Endodermal cell (in vitro differentiated cells): ENCODE results near the gene RASGRF1. TPM values are rescaled to one million over a fixed set of nuclear protein-coding genes. Genes with fewer than 3 reads are reported as not detected.

Experiments
- DNase-seq: peaks from one replicate; pipeline ENCODE4 v3.0.0-alpha.2; 2017
- H3K27ac ChIP-seq: 2 replicates; pipeline ENCODE4 v1.5.1; 2013; ENCODE audit warnings: mild to moderate bottlenecking, low read depth, low read length, moderate library complexity
- H3K27me3 ChIP-seq: 2 replicates; pipeline ENCODE4 v1.6.1; 2013; ENCODE audit warnings: mild to moderate bottlenecking, low read length, moderate library complexity; ENCODE audit not compliant: insufficient read depth, control insufficient read depth, poor library complexity, severe bottlenecking
- H3K36me3 ChIP-seq: 2 replicates; pipeline ENCODE4 v1.7.0; 2013; ENCODE audit warnings: mild to moderate bottlenecking, low read length, moderate library complexity; ENCODE audit not compliant: control insufficient read depth, insufficient read depth
- H3K4me1 ChIP-seq: one replicate; pipeline ENCODE4 v1.7.0; 2013; ENCODE audit warnings: low read length; ENCODE audit not compliant: control insufficient read depth, insufficient read depth
- H3K4me3 ChIP-seq: 2 replicates; pipeline ENCODE4 v1.5.1; 2013; ENCODE audit warnings: mild to moderate bottlenecking, low read length, moderate library complexity
- H3K9ac ChIP-seq: 2 replicates; pipeline ENCODE4 v1.6.1; 2013; ENCODE audit warnings: mild to moderate bottlenecking, low read length, moderate library complexity; ENCODE audit not compliant: poor library complexity, severe bottlenecking; ENCODE audit errors: extremely low read depth
- H3K9me3 ChIP-seq: 2 replicates; pipeline ENCODE4 v1.6.1; 2013; ENCODE audit warnings: mild to moderate bottlenecking, low read length, moderate library complexity; ENCODE audit not compliant: control insufficient read depth
- H3K27ac Mint-ChIP-seq: 2 replicates; pipeline ENCODE4 v1.8.0; 2020; ENCODE audit warnings: mixed read lengths
- H3K27me3 Mint-ChIP-seq: 2 replicates; pipeline ENCODE4 v1.8.0; 2021; ENCODE audit warnings: mild to moderate bottlenecking, mixed read lengths; ENCODE audit not compliant: insufficient read depth
- H3K36me3 Mint-ChIP-seq: 2 replicates; pipeline ENCODE4 v1.8.0; 2020; ENCODE audit warnings: low read depth, mixed read lengths
- H3K4me1 Mint-ChIP-seq: 2 replicates; pipeline ENCODE4 v1.8.0; 2020; ENCODE audit warnings: mixed read lengths
- H3K4me3 Mint-ChIP-seq: 2 replicates; pipeline ENCODE4 v1.8.0; 2020; ENCODE audit warnings: mild to moderate bottlenecking, moderate library complexity, mixed read lengths
- H3K9me3 Mint-ChIP-seq: 2 replicates; pipeline ENCODE4 v1.8.0; 2020; ENCODE audit warnings: mild to moderate bottlenecking, mixed read lengths
- WGBS, 2 experiments: methylation state at CpG; one replicate each; pipeline versions ENCODE4 v1.1.5 to v1.1.7; 2013; ENCODE audit warnings: missing lambda C conversion rate in 2 of 2, mixed read lengths in 1 of 2; ENCODE audit not compliant: insufficient coverage in 1 of 2, insufficient read length in 1 of 2; 5-methylcytosine and 5-hydroxymethylcytosine counted together
- total RNA-seq, 2 donors: library from RNA; stranded (reverse); fragmentation: NEBNext Ultra II Directional in 1 of 2; extraction: Animal tissue kit (Norgen Biotek cat#: 25700) in 1 of 2; gene quantifications; 2 replicates in 1 of 2; 3 replicates in 1 of 2; pipeline ENCODE4 v1.2.1, GENCODE V29; 2021
- TF ChIP-seq, protein P1 (sequence below): fragments of 200-600 bp; sonication (generic); conservative IDR thresholded peaks from 2 replicates; pipeline ENCODE4 v1.5.0; 2021; ENCODE audit warnings: antibody characterized with exemption, mild to moderate bottlenecking

The RASGRF1 gene
- total RNA-seq, 2 donors from 2014 or later, result 0.20 TPM; not detected in 1

DNA sequence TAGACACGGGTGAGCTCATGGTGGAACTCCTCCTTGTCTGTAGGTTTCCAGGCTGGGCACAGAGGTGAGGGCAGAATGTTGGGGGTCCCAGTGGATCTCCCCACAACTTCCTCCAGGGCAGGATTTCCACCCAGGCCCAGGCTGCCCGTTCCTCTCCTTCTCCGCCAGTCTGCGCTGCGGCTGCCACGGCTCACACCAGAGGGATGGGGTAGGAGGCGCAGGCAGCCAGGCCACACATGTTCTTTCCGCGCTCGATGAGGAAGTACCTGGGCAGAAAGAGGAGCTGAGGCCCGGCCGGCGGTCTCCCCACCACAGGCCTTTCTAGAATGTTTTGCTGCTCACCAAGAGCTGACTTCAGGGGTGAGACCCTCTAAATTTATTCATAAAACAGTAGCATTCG, 168.6 kb downstream of the RASGRF1 start:
- Histone ChIP-seq H3K27ac (no peak overlapping the region), H3K9me3 (no peaks in the 10 kb centered on the region), H3K4me1 (no peaks in the 10 kb centered on the region), H3K4me3 (no peak overlapping the region), H3K27me3 (no peaks in the 10 kb centered on the region), H3K9ac (no peak overlapping the region), H3K36me3 (peaks cover 71% of the 10 kb centered on the region)
- H3K9me3 Mint-ChIP-seq, result no peaks in the 10 kb centered on the region
- no peak overlapping the region for H3K27ac Mint-ChIP-seq
- DNase-seq, result peak; percentile 33
- 95 to 98% methylated on average over 8 to 14 of the region's 14 CpGs for WGBS, 2 experiments
- no peak overlapping the region for H3K4me3 Mint-ChIP-seq
- H3K36me3 Mint-ChIP-seq, result peaks cover 64% of the 10 kb centered on the region
- no peaks in the 10 kb centered on the region for H3K27me3 Mint-ChIP-seq
- peaks cover 2% of the 10 kb centered on the region for H3K4me1 Mint-ChIP-seq
- TF ChIP-seq, protein P1, sequence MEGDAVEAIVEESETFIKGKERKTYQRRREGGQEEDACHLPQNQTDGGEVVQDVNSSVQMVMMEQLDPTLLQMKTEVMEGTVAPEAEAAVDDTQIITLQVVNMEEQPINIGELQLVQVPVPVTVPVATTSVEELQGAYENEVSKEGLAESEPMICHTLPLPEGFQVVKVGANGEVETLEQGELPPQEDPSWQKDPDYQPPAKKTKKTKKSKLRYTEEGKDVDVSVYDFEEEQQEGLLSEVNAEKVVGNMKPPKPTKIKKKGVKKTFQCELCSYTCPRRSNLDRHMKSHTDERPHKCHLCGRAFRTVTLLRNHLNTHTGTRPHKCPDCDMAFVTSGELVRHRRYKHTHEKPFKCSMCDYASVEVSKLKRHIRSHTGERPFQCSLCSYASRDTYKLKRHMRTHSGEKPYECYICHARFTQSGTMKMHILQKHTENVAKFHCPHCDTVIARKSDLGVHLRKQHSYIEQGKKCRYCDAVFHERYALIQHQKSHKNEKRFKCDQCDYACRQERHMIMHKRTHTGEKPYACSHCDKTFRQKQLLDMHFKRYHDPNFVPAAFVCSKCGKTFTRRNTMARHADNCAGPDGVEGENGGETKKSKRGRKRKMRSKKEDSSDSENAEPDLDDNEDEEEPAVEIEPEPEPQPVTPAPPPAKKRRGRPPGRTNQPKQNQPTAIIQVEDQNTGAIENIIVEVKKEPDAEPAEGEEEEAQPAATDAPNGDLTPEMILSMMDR, result no peak

DNA sequence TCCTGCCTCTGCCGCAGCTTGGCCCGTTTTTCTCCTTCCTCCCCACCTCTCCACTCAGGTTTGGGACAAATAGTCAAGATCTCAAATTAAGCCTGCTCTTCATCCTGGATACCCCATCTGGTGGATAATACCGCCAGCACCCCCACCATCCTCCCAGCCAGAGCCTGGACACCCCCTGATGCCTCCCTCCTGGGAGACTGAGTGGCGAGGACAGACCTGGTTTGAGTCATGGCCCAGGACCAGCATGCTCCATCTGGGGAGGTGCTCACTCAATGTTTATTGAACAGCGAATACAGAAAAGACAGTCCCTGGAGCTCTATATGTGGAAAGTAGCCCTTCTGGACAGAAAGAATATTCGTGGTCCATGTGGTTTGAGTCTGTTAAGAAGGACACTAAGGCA, 169.1 kb downstream of the RASGRF1 start:
- H3K4me1 Mint-ChIP-seq, result peaks cover 2% of the 10 kb centered on the region
- H3K27me3 Mint-ChIP-seq, result no peaks in the 10 kb centered on the region
- 93 to 95% methylated on average over 4 to 6 of the region's 6 CpGs for WGBS, 2 experiments

DNA sequence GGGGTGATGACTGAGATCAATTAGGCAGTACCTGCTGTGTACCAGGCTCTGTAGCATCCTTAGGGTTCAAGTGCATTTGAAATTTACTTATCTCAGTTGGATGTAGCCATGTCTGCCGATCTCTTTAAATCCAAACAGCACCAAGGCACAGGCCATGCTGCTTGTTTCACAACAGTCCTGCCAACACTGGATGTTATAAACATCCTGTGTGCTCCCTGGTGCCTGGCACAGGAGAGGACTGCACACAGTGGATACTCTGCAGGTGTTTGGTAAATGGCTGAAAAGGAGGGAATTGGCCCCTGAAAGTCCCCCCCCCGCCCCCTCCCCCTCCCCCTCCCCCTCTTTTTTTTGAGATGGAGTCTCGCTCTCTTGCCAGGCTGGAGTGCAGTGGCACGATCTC, 172.7 kb downstream of the RASGRF1 start:
- Histone ChIP-seq H3K9ac (no peak overlapping the region), H3K27ac (no peak overlapping the region), H3K4me1 (no peaks in the 10 kb centered on the region), H3K4me3 (no peak overlapping the region), H3K9me3 (no peaks in the 10 kb centered on the region), H3K36me3 (peaks cover 73% of the 10 kb centered on the region), H3K27me3 (no peaks in the 10 kb centered on the region)
- peaks cover 3% of the 10 kb centered on the region for H3K4me1 Mint-ChIP-seq
- H3K36me3 Mint-ChIP-seq, result peaks cover 66% of the 10 kb centered on the region
- H3K9me3 Mint-ChIP-seq, result no peaks in the 10 kb centered on the region
- no peaks in the 10 kb centered on the region for H3K27me3 Mint-ChIP-seq
- WGBS, 2 experiments, result 93% methylated on average over 3 of the region's 4 CpGs; no CpG with 5 or more reads in 1 of the 2 experiments
- H3K4me3 Mint-ChIP-seq, result no peak overlapping the region
- no peak for DNase-seq
- TF ChIP-seq, protein P1, result no peak
- no peak overlapping the region for H3K27ac Mint-ChIP-seq

More for the DNA sequence above, 169.1 kb downstream of the RASGRF1 start:
- H3K9me3 ChIP-seq, result no peaks in the 10 kb centered on the region
- no peak overlapping the region for H3K4me3 ChIP-seq
- no peak overlapping the region for H3K27ac ChIP-seq
- Mint-ChIP-seq H3K4me3 (no peak overlapping the region), H3K9me3 (no peaks in the 10 kb centered on the region), H3K36me3 (peaks cover 64% of the 10 kb centered on the region), H3K27ac (no peak overlapping the region)
- TF ChIP-seq, protein P1, result no peak
- no peak for DNase-seq
- no peaks in the 10 kb centered on the region for H3K27me3 ChIP-seq
- H3K36me3 ChIP-seq, result peaks cover 67% of the 10 kb centered on the region
- no peaks in the 10 kb centered on the region for H3K4me1 ChIP-seq
- H3K9ac ChIP-seq, result no peak overlapping the region
